ENCODE measurements around the gene ATXN7. TPM values are rescaled to one million over a fixed set of nuclear protein-coding genes. Genes with fewer than 3 reads are reported as not detected.

Gene ATXN7
- total and polyA plus RNA-seq, 10 of the 15 experiments (the other 5 are each of a cell fraction or from before 2014, with no cell fraction given), result 0.83 to 24.6 (median 8.5) TPM

DNA sequence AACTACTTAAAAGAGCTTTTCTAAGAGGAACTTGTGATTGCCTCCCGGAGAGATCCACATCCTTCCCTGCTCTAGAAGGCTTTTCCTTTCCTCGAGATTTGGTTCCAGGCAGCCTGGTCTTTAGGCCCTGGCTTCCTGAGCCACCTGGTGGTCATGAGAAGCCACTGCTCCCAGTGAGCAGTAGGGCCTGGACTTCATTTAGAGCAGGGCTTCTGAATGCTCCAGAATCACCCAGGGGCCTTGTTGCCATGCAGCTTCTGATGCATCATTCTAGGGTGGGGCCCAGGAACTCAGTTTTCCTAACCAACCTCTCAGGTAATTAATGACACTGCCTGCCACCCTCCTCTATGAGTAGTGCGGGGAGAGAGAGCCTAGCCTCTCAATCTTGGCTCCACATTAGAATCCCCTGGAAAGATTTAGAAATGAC is 130.0 kb downstream of the ATXN7 start (continued):
- no peak for TF ChIP-seq MEF2A (IDR thresholded peaks at IDR 0.05; ENCODE audit: insufficient read depth, low read depth, low read length)
- no peak for TF ChIP-seq DPF2 (IDR thresholded peaks at IDR 0.05)
- TF ChIP-seq, protein P1, sequence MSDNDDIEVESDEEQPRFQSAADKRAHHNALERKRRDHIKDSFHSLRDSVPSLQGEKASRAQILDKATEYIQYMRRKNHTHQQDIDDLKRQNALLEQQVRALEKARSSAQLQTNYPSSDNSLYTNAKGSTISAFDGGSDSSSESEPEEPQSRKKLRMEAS (IDR thresholded peaks at IDR 0.05; ENCODE audit: low read depth, low read length), result no peak
- TF ChIP-seq SP1 (IDR thresholded peaks at IDR 0.05; ENCODE audit: low read depth, low read length), result no peak
- TF ChIP-seq RAD21 (IDR thresholded peaks at IDR 0.05; ENCODE audit: insufficient read depth, low read depth, low read length), result peak; percentile 86
- TF ChIP-seq SMC3 (IDR thresholded peaks at IDR 0.05; ENCODE audit: borderline replicate concordance, low read length), result peak; percentile 87
- TF ChIP-seq SIX5 (IDR thresholded peaks at IDR 0.05; ENCODE audit: low read depth, low read length, severe bottlenecking), result no peak
- TF ChIP-seq NRF1 (conservative IDR thresholded peaks at IDR 0.05; ENCODE audit: low read depth, low read length), result no peak
- TF ChIP-seq HDAC6 (IDR thresholded peaks at IDR 0.05; ENCODE audit: unreplicated experiment), result no peak

DNA sequence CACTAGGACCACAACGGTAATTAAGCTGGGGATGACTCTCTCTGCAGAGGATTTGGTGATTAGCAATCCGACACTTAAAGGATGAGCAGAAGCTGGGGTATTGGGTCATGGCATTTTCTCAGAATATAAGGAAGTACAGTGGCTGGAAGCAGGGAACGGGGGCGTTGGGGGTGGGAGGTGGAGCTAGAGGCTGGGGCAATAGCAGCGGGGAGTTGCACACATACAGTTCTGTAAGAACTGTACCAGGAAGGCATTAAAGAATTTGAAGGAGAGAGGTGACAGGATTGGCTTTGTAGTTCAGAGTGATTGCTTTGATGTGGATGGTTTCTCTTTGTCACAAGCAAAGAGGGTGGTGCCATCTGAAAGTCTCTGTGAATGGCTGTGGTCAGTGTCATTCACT is 131.4 kb downstream of the ATXN7 start:
- DNase-seq (ENCODE audit: low read depth, low spot score), result no peak
- H2AFZ ChIP-seq (ENCODE audit: control insufficient read depth, low read depth, low read length), result no peak overlapping the region
- WGBS (ENCODE audit: insufficient coverage, insufficient replicate concordance, low lambda C conversion rate, missing lambda C conversion rate), result 99% methylated on average over 5 of the region's 5 CpGs
- H3K27ac ChIP-seq (ENCODE audit: control insufficient read depth, insufficient read depth), result no peak overlapping the region
- CTCF ChIA-PET, result interaction anchor here (1.2 to 8.0 kb wide), 13 partner anchors 9 to 645 kb away, joined by 3 to 154 read pairs (median 7); partner anchors contain the start of genes C3orf49 and PSMD6
- no peaks in the 10 kb centered on the region for H3K27me3 ChIP-seq (replicated peaks in 1 of 2; ENCODE audit: control insufficient read depth in 2 of 2, insufficient read depth in 2 of 2, low read length in 1 of 2)
- TF ChIP-seq TAF1 (IDR thresholded peaks at IDR 0.05; ENCODE audit: borderline replicate concordance, low read depth, low read length) (no peak), WRNIP1 (IDR thresholded peaks at IDR 0.05; ENCODE audit: borderline replicate concordance, low read depth, low read length) (no peak), BACH1 (IDR thresholded peaks at IDR 0.05; ENCODE audit: borderline replicate concordance) (no peak), ZZZ3 (IDR thresholded peaks at IDR 0.05; ENCODE audit: control insufficient read depth, insufficient read length, low read depth) (no peak), EZH2 (IDR thresholded peaks at IDR 0.05; ENCODE audit: borderline replicate concordance, control insufficient read depth, low read depth, low read length) (no peak), TCF12 (IDR thresholded peaks at IDR 0.05; ENCODE audit: low read depth, low read length) (no peak), PAX5 (IDR thresholded peaks at IDR 0.05; ENCODE audit: borderline replicate concordance, low read depth, low read length) (no peak), NR2C2 (IDR thresholded peaks at IDR 0.05; ENCODE audit: borderline replicate concordance, control insufficient read depth, insufficient read length, low read depth) (no peak), ZNF274 (IDR thresholded peaks at IDR 0.05; ENCODE audit: insufficient read depth, insufficient read length) (no peak), ZNF384 (IDR thresholded peaks at IDR 0.05; ENCODE audit: borderline replicate concordance, low read depth, low read length) (no peak)
- TF ChIP-seq, protein P2, sequence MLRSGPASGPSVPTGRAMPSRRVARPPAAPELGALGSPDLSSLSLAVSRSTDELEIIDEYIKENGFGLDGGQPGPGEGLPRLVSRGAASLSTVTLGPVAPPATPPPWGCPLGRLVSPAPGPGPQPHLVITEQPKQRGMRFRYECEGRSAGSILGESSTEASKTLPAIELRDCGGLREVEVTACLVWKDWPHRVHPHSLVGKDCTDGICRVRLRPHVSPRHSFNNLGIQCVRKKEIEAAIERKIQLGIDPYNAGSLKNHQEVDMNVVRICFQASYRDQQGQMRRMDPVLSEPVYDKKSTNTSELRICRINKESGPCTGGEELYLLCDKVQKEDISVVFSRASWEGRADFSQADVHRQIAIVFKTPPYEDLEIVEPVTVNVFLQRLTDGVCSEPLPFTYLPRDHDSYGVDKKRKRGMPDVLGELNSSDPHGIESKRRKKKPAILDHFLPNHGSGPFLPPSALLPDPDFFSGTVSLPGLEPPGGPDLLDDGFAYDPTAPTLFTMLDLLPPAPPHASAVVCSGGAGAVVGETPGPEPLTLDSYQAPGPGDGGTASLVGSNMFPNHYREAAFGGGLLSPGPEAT (IDR thresholded peaks at IDR 0.05; ENCODE audit: low read depth), result no peak
- TF ChIP-seq, protein P3, sequence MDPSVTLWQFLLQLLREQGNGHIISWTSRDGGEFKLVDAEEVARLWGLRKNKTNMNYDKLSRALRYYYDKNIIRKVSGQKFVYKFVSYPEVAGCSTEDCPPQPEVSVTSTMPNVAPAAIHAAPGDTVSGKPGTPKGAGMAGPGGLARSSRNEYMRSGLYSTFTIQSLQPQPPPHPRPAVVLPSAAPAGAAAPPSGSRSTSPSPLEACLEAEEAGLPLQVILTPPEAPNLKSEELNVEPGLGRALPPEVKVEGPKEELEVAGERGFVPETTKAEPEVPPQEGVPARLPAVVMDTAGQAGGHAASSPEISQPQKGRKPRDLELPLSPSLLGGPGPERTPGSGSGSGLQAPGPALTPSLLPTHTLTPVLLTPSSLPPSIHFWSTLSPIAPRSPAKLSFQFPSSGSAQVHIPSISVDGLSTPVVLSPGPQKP (IDR thresholded peaks at IDR 0.05; ENCODE audit: low read depth, low read length), result no peak
- SMC1A ChIA-PET (ENCODE audit: uncharacterized antibody, unreplicated experiment), result interaction anchor here (0.9 to 2.5 kb wide), 10 partner anchors 8 to 645 kb away, joined by 3 to 17 read pairs (median 4); partner anchors contain the start of gene PSMD6
- H3K9ac ChIP-seq (ENCODE audit: control insufficient read depth, insufficient read depth, low read length), result no peak overlapping the region
- POLR2A ChIA-PET, result no interaction called here
- no peaks in the 10 kb centered on the region for H3K79me2 ChIP-seq (ENCODE audit: control insufficient read depth, insufficient read depth, low read length)
- no peak overlapping the region for H3K4me3 ChIP-seq
- H3K36me3 ChIP-seq (ENCODE audit: control insufficient read depth in 2 of 2, insufficient read depth in 2 of 2, low read length in 1 of 2), result peaks cover 22 to 31% of the 10 kb centered on the region in 2 experiments
- no TSS peak for BruUV-seq (replicated peaks)
- H4K20me1 ChIP-seq (ENCODE audit: control insufficient read depth, insufficient read depth), result no peaks in the 10 kb centered on the region
- RAD21 ChIA-PET (ENCODE audit: unreplicated experiment), result interaction anchor here (0.8 to 1.6 kb wide), 5 partner anchors 13 to 67 kb away, joined by 3 to 6 read pairs (median 4); no protein-coding TSS in a partner anchor
- no peaks in the 10 kb centered on the region for H3K4me1 ChIP-seq (ENCODE audit: control insufficient read depth, insufficient read depth, low read length)
- no peak for ATAC-seq
- intact Hi-C loops (cut with micrococcal nuclease; ENCODE audit: unreplicated experiment) (no loop called here), in situ Hi-C loops (cut with MboI) (no loop called here)
- H3K4me2 ChIP-seq (ENCODE audit: control insufficient read depth, insufficient read depth), result no peak overlapping the region
- H3K9me3 ChIP-seq (replicated peaks; ENCODE audit: control insufficient read depth, insufficient read depth, low read length), result no peaks in the 10 kb centered on the region
- no peak for FAIRE-seq

All from GM12878 (cell line).